Measurements from ENCODE around the gene BRPF3. TPM values are rescaled to one million over a fixed set of nuclear protein-coding genes. Genes with fewer than 3 reads are reported as not detected.

Gene BRPF3
- total and polyA plus RNA-seq, 10 of the 15 experiments (the other 5 are each of a cell fraction or from before 2014, with no cell fraction given): 2.3 to 16.1 (median 6.7) TPM

GRCh38 chr6:36207155-36207554, 10.6 kb downstream of the BRPF3 start:
- no peak for FAIRE-seq

More at GRCh38 chr6:36207155-36207554, 10.6 kb downstream of the BRPF3 start:
- Histone ChIP-seq H3K79me2 (ENCODE audit: control insufficient read depth, insufficient read depth, low read length) (no peaks in the 10 kb centered on the region), H3K4me1 (ENCODE audit: control insufficient read depth, insufficient read depth, low read length) (peaks cover 12% of the 10 kb centered on the region), H3K27me3 (replicated peaks in 1 of 2; ENCODE audit: control insufficient read depth in 2 of 2, insufficient read depth in 2 of 2, low read length in 1 of 2) (no peaks in the 10 kb centered on the region), H3K27ac (ENCODE audit: control insufficient read depth, insufficient read depth) (no peak overlapping the region), H3K4me2 (ENCODE audit: control insufficient read depth, insufficient read depth) (no peak overlapping the region), H3K4me3 (no peak overlapping the region), H3K9me3 (replicated peaks; ENCODE audit: control insufficient read depth, insufficient read depth, low read length) (no peaks in the 10 kb centered on the region; the same call in 2 of the 3 replicates), H2AFZ (ENCODE audit: control insufficient read depth, low read depth, low read length) (no peak overlapping the region), H3K36me3 (ENCODE audit: control insufficient read depth in 2 of 2, insufficient read depth in 2 of 2, low read length in 1 of 2) (peaks cover 13 to 26% of the 10 kb centered on the region in 2 experiments), H4K20me1 (ENCODE audit: control insufficient read depth, insufficient read depth) (no peaks in the 10 kb centered on the region), H3K9ac (ENCODE audit: control insufficient read depth, insufficient read depth, low read length) (no peak overlapping the region)
- CTCF ChIA-PET: interaction anchor here (1.2 to 1.5 kb wide), 2 partner anchors 114 to 153 kb away, joined by 3 read pairs; no protein-coding TSS in a partner anchor
- RAD21 ChIA-PET (ENCODE audit: unreplicated experiment): no interaction called here
- SMC1A ChIA-PET (ENCODE audit: uncharacterized antibody, unreplicated experiment): interaction anchor here (0.7 to 1.7 kb wide), 4 partner anchors 31 to 475 kb away, joined by 3 to 6 read pairs (median 4); no protein-coding TSS in a partner anchor
- in situ Hi-C loops (cut with MboI): no loop called here
- no peak for TF ChIP-seq JUND (IDR thresholded peaks at IDR 0.05; ENCODE audit: low read depth, low read length)
- no peak for TF ChIP-seq CBX3 (IDR thresholded peaks at IDR 0.05; ENCODE audit: borderline replicate concordance, low read depth)
- TF ChIP-seq ZSCAN29 (IDR thresholded peaks at IDR 0.05): no peak
- no peak for TF ChIP-seq GABPA (IDR thresholded peaks at IDR 0.05; ENCODE audit: low read depth)
- no peak for TF ChIP-seq SKIL (IDR thresholded peaks at IDR 0.05; ENCODE audit: low read depth, poor library complexity, severe bottlenecking)
- TF ChIP-seq RUNX3 (IDR thresholded peaks at IDR 0.05; ENCODE audit: low read length): no peak
- no peak for TF ChIP-seq PML (IDR thresholded peaks at IDR 0.05; ENCODE audit: low read length)
- no peak for TF ChIP-seq NR2C1 (IDR thresholded peaks at IDR 0.05)
- no peak for TF ChIP-seq BMI1 (IDR thresholded peaks at IDR 0.05; ENCODE audit: borderline replicate concordance)
- TF ChIP-seq YBX1 (IDR thresholded peaks at IDR 0.05): no peak
- TF ChIP-seq CBFB (IDR thresholded peaks at IDR 0.05; ENCODE audit: low read depth): no peak
- no peak for TF ChIP-seq EED (IDR thresholded peaks at IDR 0.05; ENCODE audit: low read depth)
- no peak for TF ChIP-seq SIN3A (IDR thresholded peaks at IDR 0.05; ENCODE audit: low read depth, low read length)
- TF ChIP-seq CTCF (IDR thresholded peaks at IDR 0.05 in 2 of 3, conservative IDR thresholded peaks at IDR 0.05 in 1 of 3; ENCODE audit: control insufficient read depth in 2 of 3, extremely low read depth in 1 of 3, insufficient read depth in 1 of 3, low read depth in 3 of 3, low read length in 3 of 3): no peak
- TF ChIP-seq MEF2A (IDR thresholded peaks at IDR 0.05; ENCODE audit: insufficient read depth, low read depth, low read length): no peak
- no peak for TF ChIP-seq NFYB (IDR thresholded peaks at IDR 0.05; ENCODE audit: insufficient read depth, low read depth, low read length)
- no peak for TF ChIP-seq CHD2 (IDR thresholded peaks at IDR 0.05; ENCODE audit: borderline replicate concordance, low read depth, low read length)
- WGBS (ENCODE audit: insufficient coverage, insufficient replicate concordance, low lambda C conversion rate, missing lambda C conversion rate): 98% methylated on average over 8 of the region's 8 CpGs
- BruUV-seq (replicated peaks): no TSS peak
- POLR2A ChIA-PET: interaction anchor here (0.6 to 1.5 kb wide), 3 partner anchors 11 to 402 kb away, joined by 3 to 4 read pairs (median 3); no protein-coding TSS in a partner anchor
- DNase-seq (ENCODE audit: low read depth, low spot score) (no peak), ATAC-seq (no peak)
- intact Hi-C loops (cut with micrococcal nuclease; ENCODE audit: unreplicated experiment): no loop called here

Measured in GM12878 (cell line).